ENCODE measurements around the gene MPPE1. TPM values are rescaled to one million over a fixed set of nuclear protein-coding genes. Genes with fewer than 3 reads are reported as not detected.

Gene MPPE1
- total RNA-seq, 1 donor: 27.2 TPM

GRCh38 chr18:11849841-11850634 is 58.1 kb downstream of the MPPE1 start:
- peak; percentile 94 for DNase-seq (ENCODE audit: low read depth)
- H3K4me3 ChIP-seq (ENCODE audit: low read depth, low read length): peak overlapping the region; percentile 98
- TF ChIP-seq CTCF (IDR thresholded peaks at IDR 0.05; ENCODE audit: insufficient read depth, low read depth, low read length): no peak

- no peak overlapping the region for H3K4me3 ChIP-seq (ENCODE audit: low read depth, low read length)
- DNase-seq (ENCODE audit: low read depth): no peak
Observed at GRCh38 chr18:11849279-11849678, 58.8 kb downstream of the MPPE1 start.

GRCh38 chr18:11847811-11848210 is 60.3 kb downstream of the MPPE1 start:
- no peak for DNase-seq (ENCODE audit: low read depth)
- no peak for TF ChIP-seq CTCF (IDR thresholded peaks at IDR 0.05; ENCODE audit: insufficient read depth, low read depth, low read length)
- H3K4me3 ChIP-seq (ENCODE audit: low read depth, low read length): no peak overlapping the region

More at GRCh38 chr18:11849279-11849678, 58.8 kb downstream of the MPPE1 start:
- TF ChIP-seq CTCF (IDR thresholded peaks at IDR 0.05; ENCODE audit: insufficient read depth, low read depth, low read length): no peak

- no peak overlapping the region for H3K4me3 ChIP-seq (ENCODE audit: low read depth, low read length)
- no peak for DNase-seq (ENCODE audit: low read depth)
- no peak for TF ChIP-seq CTCF (IDR thresholded peaks at IDR 0.05; ENCODE audit: insufficient read depth, low read depth, low read length)
Observed at GRCh38 chr18:11845654-11846053, 62.5 kb downstream of the MPPE1 start.

GRCh38 chr18:11844436-11844835 is 63.7 kb downstream of the MPPE1 start:
- DNase-seq (ENCODE audit: low read depth): no peak
- TF ChIP-seq CTCF (IDR thresholded peaks at IDR 0.05; ENCODE audit: insufficient read depth, low read depth, low read length): no peak
- H3K4me3 ChIP-seq (ENCODE audit: low read depth, low read length): no peak overlapping the region

- no peak overlapping the region for H3K4me3 ChIP-seq (ENCODE audit: low read depth, low read length)
- DNase-seq (ENCODE audit: low read depth): no peak
- no peak for TF ChIP-seq CTCF (IDR thresholded peaks at IDR 0.05; ENCODE audit: insufficient read depth, low read depth, low read length)
Observed at GRCh38 chr18:11842562-11842961, 65.6 kb downstream of the MPPE1 start.

- H3K4me3 ChIP-seq (ENCODE audit: low read depth, low read length): no peak overlapping the region
- DNase-seq (ENCODE audit: low read depth): no peak
- TF ChIP-seq CTCF (IDR thresholded peaks at IDR 0.05; ENCODE audit: insufficient read depth, low read depth, low read length): no peak
Observed at GRCh38 chr18:11840493-11840892, 67.6 kb downstream of the MPPE1 start.
